Endothelial cell of umbilical vein (primary cell): ENCODE measurements around the gene NFIC. TPM values are rescaled to one million over a fixed set of nuclear protein-coding genes. Genes with fewer than 3 reads are reported as not detected.

Experiments used
- BruUV-seq: library from RNA; stranded (reverse); fragments of 400-500 nt; replicated peaks from 2 replicates; lab custom pipeline; 2021; lab: Mats Ljungman, UMichigan
- CTCF ChIA-PET: fragments of 300-600, 350-600 bp; sonication (Branson Sonifier 250); formaldehyde crosslinking; loops from one replicate; lab custom pipeline; 2021; ENCODE audit warnings: antibody characterized with exemption, inconsistent platforms; lab: Charles Lee
- POLR2A ChIA-PET: fragments of 300-600, 350-600 bp; sonication (Branson Sonifier 250); formaldehyde crosslinking; loops from one replicate; lab custom pipeline; 2021; ENCODE audit warnings: antibody characterized with exemption, inconsistent platforms; lab: Charles Lee
- DNase-seq: peaks from one replicate; pipeline ENCODE4 v3.0.0-alpha.2; 2011; ENCODE audit warnings: low read depth, low spot score
- FAIRE-seq: peaks from 2 replicates; lab custom pipeline; 2011; peaks lifted over from hg19 to GRCh38; lab: Jason Lieb, UNC
- H2AFZ ChIP-seq: 2 replicates; pipeline ENCODE4 v1.6.0; 2012; ENCODE audit warnings: low read depth, low read length, control low read depth, inconsistent platforms
- H3K27ac ChIP-seq: 2 replicates; pipeline ENCODE4 v1.5.1; 2011; ENCODE audit warnings: low read depth, mild to moderate bottlenecking, control low read depth, low read length, moderate library complexity; ENCODE audit not compliant: insufficient read depth
- H3K27me3 ChIP-seq, 2 experiments: 2 replicates each; pipeline versions ENCODE4 v1.6.0 to v1.6.1; 2011; ENCODE audit warnings: low read length in 2 of 2, mixed read lengths in 1 of 2; ENCODE audit not compliant: control insufficient read depth in 2 of 2, insufficient read depth in 2 of 2
- H3K36me3 ChIP-seq, 2 experiments: 2 replicates in 1 of 2; 3 replicates in 1 of 2; pipeline ENCODE4 v1.5.1; 2011; ENCODE audit warnings: low read length in 2 of 2, mild to moderate bottlenecking in 1 of 2, moderate library complexity in 1 of 2; ENCODE audit not compliant: control insufficient read depth in 2 of 2, insufficient read depth in 2 of 2; ENCODE audit errors: extremely low read depth in 1 of 2
- H3K4me1 ChIP-seq: 3 replicates; pipeline ENCODE4 v1.5.1; 2011; ENCODE audit warnings: mild to moderate bottlenecking, low read length; ENCODE audit not compliant: control insufficient read depth, insufficient read depth; ENCODE audit errors: extremely low read depth
- H3K4me2 ChIP-seq: 2 replicates; pipeline ENCODE4 v1.6.1; 2011; ENCODE audit warnings: low read length, control low read depth, mixed read lengths; ENCODE audit not compliant: insufficient read depth
- H3K4me3 ChIP-seq, 3 experiments: fragments of 200-600 bp in 1 of 3; sonication (generic), shearing (Covaris generic) in 1 of 3; replicated peaks in 1 of 3; 2 replicates each; pipeline ENCODE4 v1.5.1; 2011 to 2016; ENCODE audit warnings: control low read depth in 3 of 3, low read length in 3 of 3, mild to moderate bottlenecking in 2 of 3, inconsistent platforms in 1 of 3, low read depth in 1 of 3, moderate library complexity in 1 of 3; ENCODE audit not compliant: insufficient read depth in 1 of 3
- H3K79me2 ChIP-seq: 2 replicates; pipeline ENCODE4 v1.6.0; 2012; ENCODE audit warnings: low read length, inconsistent platforms; ENCODE audit not compliant: control insufficient read depth, insufficient read depth
- H3K9ac ChIP-seq: replicated peaks from 2 replicates; pipeline ENCODE3; 2011; ENCODE audit warnings: low read length, control low read depth; ENCODE audit not compliant: insufficient read depth; ENCODE audit errors: extremely low read depth
- H3K9me1 ChIP-seq: replicated peaks from 3 replicates; pipeline ENCODE4 v1.6.0; 2011; ENCODE audit warnings: mild to moderate bottlenecking, low read length; ENCODE audit not compliant: control insufficient read depth, insufficient read depth; ENCODE audit errors: extremely low read depth
- H3K9me3 ChIP-seq: replicated peaks from 2 replicates; pipeline ENCODE4 v1.5.1; 2012; ENCODE audit warnings: low read length, inconsistent platforms; ENCODE audit not compliant: control insufficient read depth, insufficient read depth
- H4K20me1 ChIP-seq: replicated peaks from 2 replicates; pipeline ENCODE3; 2011; ENCODE audit warnings: mild to moderate bottlenecking, low read length; ENCODE audit not compliant: control insufficient read depth, insufficient read depth; ENCODE audit errors: extremely low read depth
- CTCF ChIP-seq, 2 donors: IDR thresholded peaks; 1 replicate in 1 of 2; 2 replicates in 1 of 2; pipeline ENCODE4 v1.5.1; 2011; ENCODE audit warnings: low read length in 2 of 2, mild to moderate bottlenecking in 2 of 2, moderate library complexity in 2 of 2, control low read depth in 1 of 2, inconsistent platforms in 1 of 2, low read depth in 1 of 2; ENCODE audit not compliant: insufficient read depth in 1 of 2; ENCODE audit errors: extremely low read depth in 1 of 2
- EZH2 ChIP-seq: IDR thresholded peaks from 2 replicates; pipeline ENCODE4 v1.6.1; 2012; ENCODE audit warnings: borderline replicate concordance, low read depth, mild to moderate bottlenecking, moderate library complexity, low read length, inconsistent platforms; ENCODE audit not compliant: severe bottlenecking
- FOS ChIP-seq: IDR thresholded peaks from 2 replicates; pipeline ENCODE4 v1.6.1; 2011; ENCODE audit warnings: mild to moderate bottlenecking, low read length, moderate library complexity, borderline replicate concordance; ENCODE audit not compliant: insufficient read depth
- GATA2 ChIP-seq: IDR thresholded peaks from 2 replicates; pipeline ENCODE4 v1.7.0; 2011; ENCODE audit warnings: low read depth, mild to moderate bottlenecking, moderate library complexity, mixed read lengths, low read length; ENCODE audit not compliant: insufficient read length, insufficient read depth
- JUN ChIP-seq: IDR thresholded peaks from 2 replicates; pipeline ENCODE4 v1.6.1; 2011; ENCODE audit warnings: borderline replicate concordance, low read depth; ENCODE audit not compliant: insufficient read length, insufficient read depth
- MAX ChIP-seq: IDR thresholded peaks from 2 replicates; pipeline ENCODE4 v1.6.1; 2011; ENCODE audit not compliant: insufficient read depth, insufficient read length
- MYC ChIP-seq: IDR thresholded peaks from one replicate; pipeline ENCODE4 v1.6.1; 2011; ENCODE audit warnings: mild to moderate bottlenecking, low read depth, low read length
- POLR2A ChIP-seq: IDR thresholded peaks from 2 replicates; pipeline ENCODE4 v1.6.1; 2012; ENCODE audit warnings: low read depth, mild to moderate bottlenecking, control low read depth, low read length
- POLR2AphosphoS5 ChIP-seq: IDR thresholded peaks from 2 replicates; pipeline ENCODE4 v1.6.1; 2012; ENCODE audit warnings: low read depth, mild to moderate bottlenecking, control low read depth, low read length, moderate library complexity; ENCODE audit not compliant: insufficient read depth
- dilution Hi-C: fragments of 300-500 bp; cut with MboI; formaldehyde crosslinking; loops from one replicate; pipeline ENCODE4 v1.15.0; 2019; ENCODE audit warnings: low sequenced_read_pairs; ENCODE audit not compliant: extremely low pct_ligation_motif_present
- intact Hi-C: fragments of 100-400 bp; cut with micrococcal nuclease; formaldehyde crosslinking; loops from one replicate; pipeline ENCODE4 v1.10.0; 2022
- polyA plus RNA-seq, 4 experiments: library from polyadenylated mRNA; depleted of rRNA in 3 of 4; stranded (reverse) in 3 of 4; unstranded in 1 of 4; fragments of >200 nt; gene quantifications; 2 replicates each; pipeline versions ENCODE4 v1.2.1 to v1.2.3, GENCODE V29; 2011 to 2012; ENCODE audit warnings: missing spikeins in 1 of 4
- total RNA-seq: library from RNA; stranded (reverse); gene quantifications from 2 replicates; pipeline ENCODE4 v1.2.3, GENCODE V29; 2021

The NFIC gene
- total and polyA plus RNA-seq, 2 donors (not counting 3 experiments of a cell fraction or from before 2014, with no cell fraction given): 11.4 to 133 TPM

GRCh38 chr19:3463714-3464586 is 97.6 kb downstream of the NFIC start:
- ChIA-PET CTCF (interaction anchor here (1.1 kb wide), 1 partner anchor 9 kb away, joined by 4 read pairs; no protein-coding TSS in a partner anchor), POLR2A (no interaction called here)
- no TSS peak for BruUV-seq
- peaks cover 0 to 8% of the 10 kb centered on the region in 2 experiments for H3K36me3 ChIP-seq
- H3K27me3 ChIP-seq: no peaks in the 10 kb centered on the region
- H3K27ac ChIP-seq: no peak overlapping the region
- intact Hi-C loops (no loop called here), dilution Hi-C loops (no loop called here)
- TF ChIP-seq MYC (no peak), POLR2AphosphoS5 (no peak), MAX (no peak), GATA2 (no peak), POLR2A (no peak)
- no peak for FAIRE-seq
- H3K9me3 ChIP-seq: no peaks in the 10 kb centered on the region
- DNase-seq: no peak
- no peaks in the 10 kb centered on the region for H3K9me1 ChIP-seq
- peaks cover 12% of the 10 kb centered on the region for H3K4me1 ChIP-seq
- no peak overlapping the region for H3K4me3 ChIP-seq
- no peak overlapping the region for H2AFZ ChIP-seq
- H3K9ac ChIP-seq: no peak overlapping the region
- H4K20me1 ChIP-seq: no peaks in the 10 kb centered on the region
- no peaks in the 10 kb centered on the region for H3K79me2 ChIP-seq
- H3K4me2 ChIP-seq: no peak overlapping the region

GRCh38 chr19:3464587-3465235 is 98.3 kb downstream of the NFIC start:
- no TSS peak for BruUV-seq
- no peak for DNase-seq
- Histone ChIP-seq H3K4me3 (no peak overlapping the region), H3K27me3 (no peaks in the 10 kb centered on the region), H3K36me3 (peaks cover 0 to 8% of the 10 kb centered on the region in 2 experiments), H3K79me2 (no peaks in the 10 kb centered on the region), H3K27ac (no peak overlapping the region), H3K4me2 (no peak overlapping the region), H2AFZ (no peak overlapping the region), H3K4me1 (peaks cover 6% of the 10 kb centered on the region), H3K9me1 (no peaks in the 10 kb centered on the region), H4K20me1 (no peaks in the 10 kb centered on the region), H3K9me3 (no peaks in the 10 kb centered on the region), H3K9ac (no peak overlapping the region)
- dilution Hi-C loops (no loop called here), intact Hi-C loops (no loop called here)
- ChIA-PET CTCF (interaction anchor here (0.6 to 1.1 kb wide), 2 partner anchors 8 to 35 kb away, joined by 3 to 4 read pairs; no protein-coding TSS in a partner anchor), POLR2A (interaction anchor here (0.7 kb wide), 1 partner anchor 69 kb away, joined by 4 read pairs; no protein-coding TSS in a partner anchor)
- FAIRE-seq: no peak
- TF ChIP-seq GATA2 (no peak), MAX (no peak), FOS (no peak), JUN (no peak), MYC (no peak), EZH2 (no peak), CTCF (IDR thresholded peaks at IDR 0.05; ENCODE audit: extremely low read depth in 1 of 2, insufficient read depth in 1 of 2, low read depth in 1 of 2, low read length in 2 of 2) (no peak), POLR2AphosphoS5 (no peak), POLR2A (no peak)
